T follicular helper cell (primary cell): Measurements from ENCODE around the gene PIP5K1B.

Source experiments
- DNase-seq: peaks from one replicate; pipeline ENCODE4 v3.0.0-alpha.2; 2020; ENCODE audit warnings: low read depth

Gene PIP5K1B

GRCh38 chr9:68913054-68913453, 208.0 kb downstream of the PIP5K1B start:
- no peak for DNase-seq

GRCh38 chr9:68914751-68915150, 209.7 kb downstream of the PIP5K1B start:
- DNase-seq: no peak

- DNase-seq: no peak
Observed at GRCh38 chr9:68919661-68920060, 214.6 kb downstream of the PIP5K1B start.

GRCh38 chr9:68920921-68921320, 215.9 kb downstream of the PIP5K1B start:
- no peak for DNase-seq

- DNase-seq: no peak
Observed at GRCh38 chr9:68923480-68923879, 218.4 kb downstream of the PIP5K1B start.

- no peak for DNase-seq
Observed at GRCh38 chr9:68925175-68925574, 220.1 kb downstream of the PIP5K1B start.

- no peak for DNase-seq
Observed at GRCh38 chr9:68927165-68927564, 222.1 kb downstream of the PIP5K1B start.

- no peak for DNase-seq
Observed at GRCh38 chr9:68931821-68932220, 226.8 kb downstream of the PIP5K1B start.

- DNase-seq: no peak
Observed at GRCh38 chr9:68932458-68932857, 227.4 kb downstream of the PIP5K1B start.

- no peak for DNase-seq
Observed at GRCh38 chr9:68933434-68934328, 228.6 kb downstream of the PIP5K1B start.

GRCh38 chr9:68934329-68934644, 229.2 kb downstream of the PIP5K1B start:
- DNase-seq: no peak

GRCh38 chr9:68940573-68940972, 235.5 kb downstream of the PIP5K1B start:
- no peak for DNase-seq

GRCh38 chr9:68941780-68942459, 236.9 kb downstream of the PIP5K1B start:
- DNase-seq: no peak

- DNase-seq: no peak
Observed at GRCh38 chr9:68942790-68943189, 237.8 kb downstream of the PIP5K1B start.

GRCh38 chr9:68947015-68947414, 242.0 kb downstream of the PIP5K1B start:
- no peak for DNase-seq

GRCh38 chr9:68947842-68948569, 243.0 kb downstream of the PIP5K1B start:
- DNase-seq: no peak

GRCh38 chr9:68949271-68950000, 244.4 kb downstream of the PIP5K1B start:
- DNase-seq: no peak

GRCh38 chr9:68950188-68950587, 245.1 kb downstream of the PIP5K1B start:
- DNase-seq: no peak

- no peak for DNase-seq
Observed at GRCh38 chr9:68950689-68951088, 245.6 kb downstream of the PIP5K1B start.

- no peak for DNase-seq
Observed at GRCh38 chr9:68951879-68952659, 247.0 kb downstream of the PIP5K1B start.

- DNase-seq: no peak
Observed at GRCh38 chr9:68953771-68954170, 248.7 kb downstream of the PIP5K1B start.
